HL-60 (cell line): ENCODE data around the gene MRPS14.

Source experiments
- GABPA ChIP-seq: IDR thresholded peaks from 2 replicates; pipeline ENCODE4 v1.6.1; 2012; ENCODE audit warnings: low read depth
- POLR2AphosphoS5 ChIP-seq: IDR thresholded peaks from 2 replicates; pipeline ENCODE4 v1.6.1; 2012; ENCODE audit warnings: low read depth
- TF ChIP-seq, protein P1 (sequence below): IDR thresholded peaks from one replicate; pipeline ENCODE4 v1.5.1; 2011; ENCODE audit warnings: low read length, control low read depth, inconsistent platforms; ENCODE audit not compliant: insufficient read depth

DNA sequence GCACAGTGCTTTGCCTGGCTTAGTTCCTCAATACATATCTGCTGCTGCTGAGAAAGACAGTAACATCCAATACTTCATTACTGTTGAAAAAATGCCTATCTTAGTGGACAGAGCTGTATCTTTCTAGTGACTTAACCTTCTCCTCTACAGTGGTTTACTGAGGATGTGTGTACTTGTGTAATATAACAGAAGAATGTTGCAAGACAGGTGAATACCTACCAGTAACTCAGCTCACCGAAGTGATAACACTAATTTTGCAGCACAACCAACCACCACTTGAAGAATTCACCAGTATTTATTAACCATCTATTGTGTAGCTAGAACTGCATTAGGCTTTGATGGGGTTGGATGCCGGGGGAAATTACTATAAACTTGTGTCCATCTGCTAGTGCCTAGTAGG, 27.8 kb upstream of the MRPS14 start:
- TF ChIP-seq, protein P1, sequence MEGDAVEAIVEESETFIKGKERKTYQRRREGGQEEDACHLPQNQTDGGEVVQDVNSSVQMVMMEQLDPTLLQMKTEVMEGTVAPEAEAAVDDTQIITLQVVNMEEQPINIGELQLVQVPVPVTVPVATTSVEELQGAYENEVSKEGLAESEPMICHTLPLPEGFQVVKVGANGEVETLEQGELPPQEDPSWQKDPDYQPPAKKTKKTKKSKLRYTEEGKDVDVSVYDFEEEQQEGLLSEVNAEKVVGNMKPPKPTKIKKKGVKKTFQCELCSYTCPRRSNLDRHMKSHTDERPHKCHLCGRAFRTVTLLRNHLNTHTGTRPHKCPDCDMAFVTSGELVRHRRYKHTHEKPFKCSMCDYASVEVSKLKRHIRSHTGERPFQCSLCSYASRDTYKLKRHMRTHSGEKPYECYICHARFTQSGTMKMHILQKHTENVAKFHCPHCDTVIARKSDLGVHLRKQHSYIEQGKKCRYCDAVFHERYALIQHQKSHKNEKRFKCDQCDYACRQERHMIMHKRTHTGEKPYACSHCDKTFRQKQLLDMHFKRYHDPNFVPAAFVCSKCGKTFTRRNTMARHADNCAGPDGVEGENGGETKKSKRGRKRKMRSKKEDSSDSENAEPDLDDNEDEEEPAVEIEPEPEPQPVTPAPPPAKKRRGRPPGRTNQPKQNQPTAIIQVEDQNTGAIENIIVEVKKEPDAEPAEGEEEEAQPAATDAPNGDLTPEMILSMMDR: no peak
- TF ChIP-seq POLR2AphosphoS5: no peak
- TF ChIP-seq GABPA: no peak
